Bronchial epithelial cell (primary cell): Measurements from ENCODE around the gene GPC1. TPM values are rescaled to one million over a fixed set of nuclear protein-coding genes. Genes with fewer than 3 reads are reported as not detected.

Experiments used
- DNase-seq: peaks from one replicate; pipeline ENCODE4 v3.0.0-alpha.2; 2010; ENCODE audit warnings: low read depth
- FAIRE-seq: peaks from 2 replicates; lab custom pipeline; 2011; peaks lifted over from hg19 to GRCh38; lab: Jason Lieb, UNC
- H3K27me3 ChIP-seq: 2 replicates; pipeline ENCODE4 v1.5.1; 2011; ENCODE audit warnings: low read length; ENCODE audit not compliant: control insufficient read depth, insufficient read depth
- H3K36me3 ChIP-seq: 2 replicates; pipeline ENCODE4 v1.5.1; 2011; ENCODE audit warnings: low read length; ENCODE audit not compliant: control insufficient read depth, insufficient read depth
- H3K4me3 ChIP-seq: 2 replicates; pipeline ENCODE4 v1.5.1; 2011; ENCODE audit warnings: mild to moderate bottlenecking, low read depth, low read length, control low read depth
- CTCF ChIP-seq: IDR thresholded peaks from 2 replicates; pipeline ENCODE4 v1.5.1; 2011; ENCODE audit warnings: mild to moderate bottlenecking, moderate library complexity, low read length, control low read depth, inconsistent platforms; ENCODE audit not compliant: insufficient read depth, severe bottlenecking
- total RNA-seq: library from RNA; depleted of rRNA; stranded (reverse); fragments of >200 nt; gene quantifications from 2 replicates; pipeline ENCODE4 v1.2.1, GENCODE V29; 2014

Gene GPC1
- total RNA-seq, 1 donor from 2014 or later: 65.8 TPM

GRCh38 chr2:240392084-240392947 is 43.1 kb upstream of the GPC1 start:
- no peak for FAIRE-seq
- no peak for DNase-seq

GRCh38 chr2:240392948-240393830 is 42.3 kb upstream of the GPC1 start:
- DNase-seq (no peak), FAIRE-seq (peak; percentile 93)
- TF ChIP-seq CTCF: no peak
- Histone ChIP-seq H3K36me3 (no peaks in the 10 kb centered on the region), H3K27me3 (no peaks in the 10 kb centered on the region), H3K4me3 (no peak overlapping the region)

More at GRCh38 chr2:240392084-240392947, 43.1 kb upstream of the GPC1 start:
- no peak for TF ChIP-seq CTCF
- Histone ChIP-seq H3K27me3 (no peaks in the 10 kb centered on the region), H3K4me3 (no peak overlapping the region), H3K36me3 (no peaks in the 10 kb centered on the region)

- H3K4me3 ChIP-seq: no peak overlapping the region
- DNase-seq: no peak
- TF ChIP-seq CTCF: no peak
- no peaks in the 10 kb centered on the region for H3K27me3 ChIP-seq
- H3K36me3 ChIP-seq: no peaks in the 10 kb centered on the region
- peak; percentile 40 for FAIRE-seq
Observed at GRCh38 chr2:240393831-240394410, 41.5 kb upstream of the GPC1 start.

- Histone ChIP-seq H3K4me3 (no peak overlapping the region), H3K27me3 (no peaks in the 10 kb centered on the region), H3K36me3 (no peaks in the 10 kb centered on the region)
- DNase-seq (no peak), FAIRE-seq (no peak)
- no peak for TF ChIP-seq CTCF
Observed at GRCh38 chr2:240394549-240394948, 40.9 kb upstream of the GPC1 start.

- no peaks in the 10 kb centered on the region for H3K36me3 ChIP-seq
- no peak for TF ChIP-seq CTCF
- no peak for FAIRE-seq
- DNase-seq: no peak
- no peaks in the 10 kb centered on the region for H3K27me3 ChIP-seq
- H3K4me3 ChIP-seq: no peak overlapping the region
Observed at GRCh38 chr2:240395448-240395847, 40.0 kb upstream of the GPC1 start.
